Measurements from ENCODE around the gene GABRB1.

Gene GABRB1

GRCh38 chr4:47432749-47433148 is 401.4 kb downstream of the GABRB1 start:
- Histone ChIP-seq H3F3A (ENCODE audit: insufficient read depth, low read length) (no peaks in the 10 kb centered on the region), H2AFZ (ENCODE audit: low read length) (no peak overlapping the region), H3K9ac (ENCODE audit: low read length) (no peak overlapping the region), H3K27ac (ENCODE audit: low read length) (no peak overlapping the region), H4K20me1 (ENCODE audit: insufficient read depth, low read length) (no peaks in the 10 kb centered on the region), H3K36me3 (replicated peaks; ENCODE audit: insufficient read depth, low read length) (no peaks in the 10 kb centered on the region), H3K4me1 (ENCODE audit: low read length) (no peaks in the 10 kb centered on the region), H3K4me3 (ENCODE audit: low read length) (no peak overlapping the region), H3K4me2 (ENCODE audit: low read depth, low read length) (no peak overlapping the region), H3K27me3 (replicated peaks; ENCODE audit: insufficient read depth, low read length) (no peaks in the 10 kb centered on the region), H3K9me2 (replicated peaks; ENCODE audit: insufficient read depth, low read length) (no peaks in the 10 kb centered on the region), H3K79me2 (ENCODE audit: low read length) (no peaks in the 10 kb centered on the region), H3K9me3 (replicated peaks; ENCODE audit: insufficient read depth, low read length) (no peaks in the 10 kb centered on the region)
- DNase-seq: no peak
- no peak for TF ChIP-seq EZH2phosphoT487 (IDR thresholded peaks at IDR 0.05; ENCODE audit: low read length)
- no peak for TF ChIP-seq CTCF (IDR thresholded peaks at IDR 0.05; ENCODE audit: low read length)
- TF ChIP-seq EZH2 (optimal IDR thresholded peaks at IDR 0.05; ENCODE audit: low read depth, low read length): no peak

- no peaks in the 10 kb centered on the region for H3K27me3 ChIP-seq (replicated peaks; ENCODE audit: insufficient read depth, low read length)
- H3K4me2 ChIP-seq (ENCODE audit: low read depth, low read length): no peak overlapping the region
- DNase-seq: no peak
- TF ChIP-seq EZH2 (optimal IDR thresholded peaks at IDR 0.05; ENCODE audit: low read depth, low read length): no peak
- TF ChIP-seq EZH2phosphoT487 (IDR thresholded peaks at IDR 0.05; ENCODE audit: low read length): no peak
- no peaks in the 10 kb centered on the region for H3K9me2 ChIP-seq (replicated peaks; ENCODE audit: insufficient read depth, low read length)
- H3K4me1 ChIP-seq (ENCODE audit: low read length): no peaks in the 10 kb centered on the region
- H3K36me3 ChIP-seq (replicated peaks; ENCODE audit: insufficient read depth, low read length): no peaks in the 10 kb centered on the region
- no peaks in the 10 kb centered on the region for H3K79me2 ChIP-seq (ENCODE audit: low read length)
- no peak overlapping the region for H2AFZ ChIP-seq (ENCODE audit: low read length)
- no peak overlapping the region for H3K27ac ChIP-seq (ENCODE audit: low read length)
- H3K9me3 ChIP-seq (replicated peaks; ENCODE audit: insufficient read depth, low read length): no peaks in the 10 kb centered on the region
- no peaks in the 10 kb centered on the region for H3F3A ChIP-seq (ENCODE audit: insufficient read depth, low read length)
- no peak overlapping the region for H3K4me3 ChIP-seq (ENCODE audit: low read length)
- H3K9ac ChIP-seq (ENCODE audit: low read length): no peak overlapping the region
- H4K20me1 ChIP-seq (ENCODE audit: insufficient read depth, low read length): no peaks in the 10 kb centered on the region
These were observed 403.6 kb downstream of the GABRB1 start for GRCh38 chr4:47434931-47435330.

- no peak overlapping the region for H2AFZ ChIP-seq (ENCODE audit: low read length)
- H3K4me3 ChIP-seq (ENCODE audit: low read length): no peak overlapping the region
- H3F3A ChIP-seq (ENCODE audit: insufficient read depth, low read length): no peaks in the 10 kb centered on the region
- H3K79me2 ChIP-seq (ENCODE audit: low read length): no peaks in the 10 kb centered on the region
- H3K9me2 ChIP-seq (replicated peaks; ENCODE audit: insufficient read depth, low read length): no peaks in the 10 kb centered on the region
- no peak overlapping the region for H3K27ac ChIP-seq (ENCODE audit: low read length)
- no peaks in the 10 kb centered on the region for H3K36me3 ChIP-seq (replicated peaks; ENCODE audit: insufficient read depth, low read length)
- no peak overlapping the region for H3K9ac ChIP-seq (ENCODE audit: low read length)
- H3K4me1 ChIP-seq (ENCODE audit: low read length): no peaks in the 10 kb centered on the region
- TF ChIP-seq CTCF (IDR thresholded peaks at IDR 0.05; ENCODE audit: low read length) (no peak), EZH2 (optimal IDR thresholded peaks at IDR 0.05; ENCODE audit: low read depth, low read length) (no peak), EZH2phosphoT487 (IDR thresholded peaks at IDR 0.05; ENCODE audit: low read length) (no peak)
- H4K20me1 ChIP-seq (ENCODE audit: insufficient read depth, low read length): no peaks in the 10 kb centered on the region
- H3K4me2 ChIP-seq (ENCODE audit: low read depth, low read length): no peak overlapping the region
- no peaks in the 10 kb centered on the region for H3K27me3 ChIP-seq (replicated peaks; ENCODE audit: insufficient read depth, low read length)
- peak; percentile 7 for DNase-seq
- H3K9me3 ChIP-seq (replicated peaks; ENCODE audit: insufficient read depth, low read length): no peaks in the 10 kb centered on the region
These were observed 411.6 kb downstream of the GABRB1 start for GRCh38 chr4:47442980-47443379.

- H3K79me2 ChIP-seq (ENCODE audit: low read length): no peaks in the 10 kb centered on the region
These were observed 412.7 kb downstream of the GABRB1 start for GRCh38 chr4:47444031-47444430.

More at GRCh38 chr4:47444031-47444430, 412.7 kb downstream of the GABRB1 start:
- H3K4me2 ChIP-seq (ENCODE audit: low read depth, low read length): no peak overlapping the region
- H3K4me1 ChIP-seq (ENCODE audit: low read length): no peaks in the 10 kb centered on the region
- H3K36me3 ChIP-seq (replicated peaks; ENCODE audit: insufficient read depth, low read length): no peaks in the 10 kb centered on the region
- no peaks in the 10 kb centered on the region for H4K20me1 ChIP-seq (ENCODE audit: insufficient read depth, low read length)
- no peaks in the 10 kb centered on the region for H3K9me3 ChIP-seq (replicated peaks; ENCODE audit: insufficient read depth, low read length)
- H3K9me2 ChIP-seq (replicated peaks; ENCODE audit: insufficient read depth, low read length): no peaks in the 10 kb centered on the region
- no peak for DNase-seq
- TF ChIP-seq CTCF (IDR thresholded peaks at IDR 0.05; ENCODE audit: low read length) (no peak), EZH2phosphoT487 (IDR thresholded peaks at IDR 0.05; ENCODE audit: low read length) (no peak), EZH2 (optimal IDR thresholded peaks at IDR 0.05; ENCODE audit: low read depth, low read length) (no peak)
- H3K4me3 ChIP-seq (ENCODE audit: low read length): no peak overlapping the region
- no peak overlapping the region for H3K9ac ChIP-seq (ENCODE audit: low read length)
- H3F3A ChIP-seq (ENCODE audit: insufficient read depth, low read length): no peaks in the 10 kb centered on the region
- H3K27ac ChIP-seq (ENCODE audit: low read length): no peak overlapping the region
- no peaks in the 10 kb centered on the region for H3K27me3 ChIP-seq (replicated peaks; ENCODE audit: insufficient read depth, low read length)
- H2AFZ ChIP-seq (ENCODE audit: low read length): no peak overlapping the region
